DND-41 (cell line): Measurements from ENCODE around the gene CAMKMT.
A peak's percentile ranks its signal among the peaks of the same experiment; 100 is the strongest.

Experiments
- ATAC-seq: fragments of 200-7000 bp; cut with Tn5 transposase; 3 replicates; pipeline ENCODE4 v1.9.1; 2021; ENCODE audit warnings: low read depth; ENCODE audit not compliant: insufficient read depth
- DNase-seq: peaks from one replicate; pipeline ENCODE4 v3.0.0-alpha.2; 2020
- H2AFZ ChIP-seq: 2 replicates; pipeline ENCODE4 v1.6.0; 2012; ENCODE audit warnings: low read depth, low read length
- H3K27ac ChIP-seq: 2 replicates; pipeline ENCODE4 v1.5.1; 2012; ENCODE audit warnings: low read length, inconsistent platforms
- H3K27me3 ChIP-seq: fragments of 200-600 bp; sonication (generic); 2 replicates; pipeline ENCODE4 v1.6.0; 2012; ENCODE audit warnings: low read length, mild to moderate bottlenecking, inconsistent platforms; ENCODE audit not compliant: insufficient read depth, poor library complexity
- H3K36me3 ChIP-seq: 2 replicates; pipeline ENCODE4 v1.5.1; 2012; ENCODE audit warnings: low read length, inconsistent platforms; ENCODE audit not compliant: insufficient read depth
- H3K4me1 ChIP-seq: 2 replicates; pipeline ENCODE4 v1.5.1; 2012; ENCODE audit warnings: mild to moderate bottlenecking, low read length; ENCODE audit not compliant: insufficient read depth
- H3K4me2 ChIP-seq: 2 replicates; pipeline ENCODE4 v1.6.0; 2012; ENCODE audit warnings: mild to moderate bottlenecking, moderate library complexity, low read length, inconsistent platforms; ENCODE audit not compliant: insufficient read depth
- H3K4me3 ChIP-seq, 2 experiments: fragments of 200-600 bp in 1 of 2; shearing (Covaris generic) in 1 of 2; 2 replicates each; pipeline ENCODE4 v1.5.1; 2012 to 2016; ENCODE audit warnings: inconsistent platforms in 2 of 2, low read length in 2 of 2, mild to moderate bottlenecking in 2 of 2, low read depth in 1 of 2, moderate library complexity in 1 of 2
- H3K79me2 ChIP-seq: 2 replicates; pipeline ENCODE4 v1.6.0; 2012; ENCODE audit warnings: low read length, inconsistent platforms; ENCODE audit not compliant: insufficient read depth
- H3K9ac ChIP-seq: 2 replicates; pipeline ENCODE4 v1.6.0; 2012; ENCODE audit warnings: low read depth, mild to moderate bottlenecking, inconsistent platforms, low read length, moderate library complexity
- H3K9me3 ChIP-seq: 2 replicates; pipeline ENCODE4 v1.5.1; 2012; ENCODE audit warnings: low read length, moderate library complexity, mild to moderate bottlenecking, inconsistent platforms; ENCODE audit not compliant: insufficient read depth, severe bottlenecking
- H4K20me1 ChIP-seq: 2 replicates; pipeline ENCODE4 v1.6.0; 2012; ENCODE audit warnings: low read length; ENCODE audit not compliant: insufficient read depth
- EZH2 ChIP-seq: IDR thresholded peaks from 3 replicates; pipeline ENCODE4 v1.6.1; 2012; ENCODE audit warnings: borderline replicate concordance, low read depth, mild to moderate bottlenecking, moderate library complexity, low read length, inconsistent platforms; ENCODE audit not compliant: severe bottlenecking
- TF ChIP-seq, protein P1 (sequence below): IDR thresholded peaks from 2 replicates; pipeline ENCODE4 v1.5.1; 2012; ENCODE audit warnings: borderline replicate concordance, low read length, moderate library complexity, mild to moderate bottlenecking; ENCODE audit not compliant: poor library complexity, severe bottlenecking; ENCODE audit errors: extremely low read depth

CAMKMT gene

DNA sequence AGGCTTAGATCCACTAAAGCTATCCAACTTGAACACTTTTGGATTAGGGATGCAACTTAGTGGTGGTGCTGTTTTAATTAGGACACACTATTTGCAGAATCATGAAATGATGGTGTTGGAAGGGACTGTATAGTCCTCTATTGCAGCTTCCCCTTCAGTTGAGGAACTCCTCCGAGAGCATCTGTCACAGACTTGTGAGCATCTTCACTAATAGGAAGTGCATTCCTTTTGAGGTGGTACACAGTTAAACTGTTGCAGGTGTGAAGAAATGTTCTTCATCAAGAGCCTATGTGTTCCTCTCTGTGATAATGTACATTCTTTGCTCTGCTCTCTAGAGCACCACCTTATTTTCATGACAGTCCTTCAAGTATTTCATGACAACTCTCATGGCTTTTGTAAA is 197.4 kb downstream of the CAMKMT start:
- Histone ChIP-seq H3K79me2 (no peaks in the 10 kb centered on the region), H3K9ac (no peak overlapping the region), H3K9me3 (no peaks in the 10 kb centered on the region), H3K4me1 (no peaks in the 10 kb centered on the region), H3K36me3 (no peaks in the 10 kb centered on the region), H3K27me3 (no peaks in the 10 kb centered on the region), H3K4me2 (no peak overlapping the region), H4K20me1 (no peaks in the 10 kb centered on the region), H3K27ac (no peak overlapping the region), H2AFZ (no peak overlapping the region), H3K4me3 (no peak overlapping the region)
- TF ChIP-seq, protein P1, sequence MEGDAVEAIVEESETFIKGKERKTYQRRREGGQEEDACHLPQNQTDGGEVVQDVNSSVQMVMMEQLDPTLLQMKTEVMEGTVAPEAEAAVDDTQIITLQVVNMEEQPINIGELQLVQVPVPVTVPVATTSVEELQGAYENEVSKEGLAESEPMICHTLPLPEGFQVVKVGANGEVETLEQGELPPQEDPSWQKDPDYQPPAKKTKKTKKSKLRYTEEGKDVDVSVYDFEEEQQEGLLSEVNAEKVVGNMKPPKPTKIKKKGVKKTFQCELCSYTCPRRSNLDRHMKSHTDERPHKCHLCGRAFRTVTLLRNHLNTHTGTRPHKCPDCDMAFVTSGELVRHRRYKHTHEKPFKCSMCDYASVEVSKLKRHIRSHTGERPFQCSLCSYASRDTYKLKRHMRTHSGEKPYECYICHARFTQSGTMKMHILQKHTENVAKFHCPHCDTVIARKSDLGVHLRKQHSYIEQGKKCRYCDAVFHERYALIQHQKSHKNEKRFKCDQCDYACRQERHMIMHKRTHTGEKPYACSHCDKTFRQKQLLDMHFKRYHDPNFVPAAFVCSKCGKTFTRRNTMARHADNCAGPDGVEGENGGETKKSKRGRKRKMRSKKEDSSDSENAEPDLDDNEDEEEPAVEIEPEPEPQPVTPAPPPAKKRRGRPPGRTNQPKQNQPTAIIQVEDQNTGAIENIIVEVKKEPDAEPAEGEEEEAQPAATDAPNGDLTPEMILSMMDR, result no peak
- TF ChIP-seq EZH2, result no peak
- ATAC-seq (peak; percentile 87), DNase-seq (peak; percentile 5)

GRCh38 chr2:44560352-44560751 is 198.6 kb downstream of the CAMKMT start:
- Histone ChIP-seq H3K79me2 (no peaks in the 10 kb centered on the region), H3K4me2 (no peak overlapping the region), H3K36me3 (no peaks in the 10 kb centered on the region), H3K27me3 (no peaks in the 10 kb centered on the region), H3K4me3 (no peak overlapping the region), H3K9me3 (no peaks in the 10 kb centered on the region), H3K27ac (no peak overlapping the region), H2AFZ (no peak overlapping the region), H4K20me1 (no peaks in the 10 kb centered on the region), H3K4me1 (no peaks in the 10 kb centered on the region), H3K9ac (no peak overlapping the region)
- TF ChIP-seq, protein P1, result peak; percentile 37
- TF ChIP-seq EZH2, result no peak
- DNase-seq (peak; percentile 13), ATAC-seq (no peak)

DNA sequence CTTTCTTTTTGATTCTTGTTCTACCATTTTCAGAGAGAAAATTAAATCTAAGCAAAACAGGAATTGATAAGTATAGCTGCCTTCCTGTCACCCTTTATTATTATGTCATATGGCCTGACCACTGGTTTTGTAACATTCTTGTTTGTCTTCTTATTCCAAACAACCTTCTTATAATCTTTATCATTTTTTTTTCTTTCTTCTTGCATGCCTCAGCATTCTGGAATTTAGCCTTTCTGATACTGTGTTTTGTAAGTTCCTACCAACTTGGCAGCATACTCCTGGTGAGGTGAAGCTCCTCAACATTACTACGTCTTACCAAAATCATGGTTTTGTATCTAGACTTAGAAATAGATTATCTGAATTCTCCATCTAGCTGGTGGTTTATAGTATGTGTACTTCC is 199.2 kb downstream of the CAMKMT start:
- Histone ChIP-seq H3K9me3 (no peaks in the 10 kb centered on the region), H3K4me2 (no peak overlapping the region)

More for the DNA sequence above, 199.2 kb downstream of the CAMKMT start:
- H3K4me3 ChIP-seq, result no peak overlapping the region
- H3K4me1 ChIP-seq, result no peaks in the 10 kb centered on the region
- no peak overlapping the region for H3K9ac ChIP-seq
- no peaks in the 10 kb centered on the region for H3K79me2 ChIP-seq
- ATAC-seq (no peak), DNase-seq (no peak)
- no peaks in the 10 kb centered on the region for H3K36me3 ChIP-seq
- no peaks in the 10 kb centered on the region for H3K27me3 ChIP-seq
- no peak overlapping the region for H2AFZ ChIP-seq
- H4K20me1 ChIP-seq, result no peaks in the 10 kb centered on the region
- TF ChIP-seq, protein P1, result no peak
- no peak for TF ChIP-seq EZH2
- H3K27ac ChIP-seq, result no peak overlapping the region
